B cell (primary cell): Measurements from ENCODE around the gene OR11H7. TPM values are rescaled to one million over a fixed set of nuclear protein-coding genes. Genes with fewer than 3 reads are reported as not detected.

ENCODE experiments used
- ATAC-seq: fragments of 200-7000 bp; cut with Tn5 transposase; one replicate; pipeline ENCODE4 v1.10.0; 2021; ENCODE audit warnings: low read depth, mild to moderate bottlenecking, moderate number of reproducible peaks, moderate library complexity
- CTCF ChIA-PET: fragments of 350-600 bp; sonication (Branson Sonifier 250); formaldehyde crosslinking; loops from one replicate; lab custom pipeline; 2021; ENCODE audit warnings: antibody characterized with exemption, inconsistent platforms; lab: Charles Lee
- POLR2A ChIA-PET: fragments of 350-600 bp; sonication (Branson Sonifier 250); formaldehyde crosslinking; loops from one replicate; lab custom pipeline; 2021; ENCODE audit warnings: antibody characterized with exemption; lab: Charles Lee
- DNase-seq: peaks from one replicate; pipeline ENCODE4 v3.0.0; 2013
- H2AFZ ChIP-seq: 2 replicates; pipeline ENCODE4 v1.6.1; 2012; ENCODE audit warnings: mild to moderate bottlenecking, low read depth, low read length; ENCODE audit not compliant: insufficient read depth, poor library complexity, severe bottlenecking
- H3K27ac ChIP-seq, 2 donors: 1 replicate in 1 of 2; 2 replicates in 1 of 2; pipeline ENCODE4 v1.5.1; 2012 to 2013; ENCODE audit warnings: low read length in 2 of 2, mild to moderate bottlenecking in 2 of 2, moderate library complexity in 1 of 2
- H3K27me3 ChIP-seq, 4 experiments: fragments of 200-600 bp in 1 of 4; sonication (generic) in 1 of 4; replicated peaks in 1 of 4; 1 replicate in 2 of 4; 2 replicates in 2 of 4; pipeline versions ENCODE4 v1.6.1 to v1.7.0; 2013 to 2016; ENCODE audit warnings: low read length in 3 of 4, mild to moderate bottlenecking in 2 of 4, mixed read lengths in 1 of 4, moderate library complexity in 1 of 4; ENCODE audit not compliant: insufficient read depth in 4 of 4, control insufficient read depth in 3 of 4; ENCODE audit errors: control extremely low read depth in 1 of 4
- H3K36me3 ChIP-seq, 2 experiments: replicated peaks in 1 of 2; 1 replicate in 1 of 2; 2 replicates in 1 of 2; pipeline versions ENCODE4 v1.6.1 to v1.7.1; 2013; ENCODE audit warnings: low read length in 1 of 2; ENCODE audit not compliant: insufficient read depth in 2 of 2, control insufficient read depth in 1 of 2; ENCODE audit errors: control extremely low read depth in 1 of 2, extremely low read depth in 1 of 2
- H3K4me1 ChIP-seq, 2 donors: fragments of 200-600 bp in 1 of 2; sonication (generic) in 1 of 2; 1 replicate in 1 of 2; 2 replicates in 1 of 2; pipeline versions ENCODE4 v1.5.1 to v1.6.1; 2013 to 2017; ENCODE audit warnings: low read length in 2 of 2; ENCODE audit not compliant: control insufficient read depth in 2 of 2, insufficient read depth in 2 of 2
- H3K4me2 ChIP-seq: replicated peaks from 2 replicates; pipeline ENCODE3; 2012; ENCODE audit warnings: mild to moderate bottlenecking, low read depth, low read length; ENCODE audit not compliant: poor library complexity, severe bottlenecking
- H3K4me3 ChIP-seq, 5 experiments: fragments of 200-600 bp in 1 of 5; sonication (generic) in 1 of 5; 1 replicate in 3 of 5; 2 replicates in 2 of 5; pipeline versions ENCODE4 v1.5.1 to v1.7.0; 2011 to 2016; ENCODE audit warnings: low read length in 4 of 5, mild to moderate bottlenecking in 4 of 5, low read depth in 2 of 5, control low read depth in 1 of 5, moderate library complexity in 1 of 5; ENCODE audit not compliant: insufficient read depth in 1 of 5; ENCODE audit errors: control extremely low read depth in 1 of 5, extremely low read depth in 1 of 5
- H3K79me2 ChIP-seq: fragments of 200-600 bp; sonication (generic); one replicate; pipeline ENCODE4 v1.6.0; 2016; ENCODE audit warnings: low read length; ENCODE audit not compliant: control insufficient read depth, insufficient read depth
- H3K9ac ChIP-seq: fragments of 200-600 bp; sonication (generic); 2 replicates; pipeline ENCODE4 v1.6.1; 2017; ENCODE audit warnings: mild to moderate bottlenecking, low read length, moderate library complexity
- H3K9me3 ChIP-seq, 3 donors: one replicate each; pipeline versions ENCODE4 v1.6.1 to v1.7.1; 2013; ENCODE audit warnings: low read length in 2 of 3; ENCODE audit not compliant: control insufficient read depth in 2 of 3, insufficient read depth in 1 of 3; ENCODE audit errors: control extremely low read depth in 1 of 3
- H4K20me1 ChIP-seq: 2 replicates; pipeline ENCODE4 v1.6.0; 2012; ENCODE audit warnings: mild to moderate bottlenecking, low read length; ENCODE audit not compliant: insufficient read depth, control insufficient read depth, poor library complexity, severe bottlenecking
- H3K27ac Mint-ChIP-seq: one replicate; pipeline ENCODE4 v1.8.0; 2021; ENCODE audit warnings: mixed read lengths
- H3K27me3 Mint-ChIP-seq: one replicate; pipeline ENCODE4 v1.8.0; 2021; ENCODE audit warnings: mixed read lengths
- H3K4me1 Mint-ChIP-seq: one replicate; pipeline ENCODE4 v1.8.0; 2021; ENCODE audit warnings: mixed read lengths
- H3K4me3 Mint-ChIP-seq: one replicate; pipeline ENCODE4 v1.8.0; 2021; ENCODE audit warnings: mixed read lengths
- H3K9me3 Mint-ChIP-seq: one replicate; pipeline ENCODE4 v1.8.0; 2022; ENCODE audit warnings: mixed read lengths; ENCODE audit not compliant: insufficient read depth
- CTCF ChIP-seq: fragments of 200-600 bp; IDR thresholded peaks from one replicate; pipeline ENCODE4 v1.8.0; 2022; ENCODE audit warnings: antibody characterized with exemption, mild to moderate bottlenecking
- EZH2 ChIP-seq: IDR thresholded peaks from 2 replicates; pipeline ENCODE4 v1.6.1; 2012; ENCODE audit warnings: borderline replicate concordance, low read depth, mild to moderate bottlenecking, moderate library complexity, low read length; ENCODE audit not compliant: insufficient read depth, poor library complexity, severe bottlenecking
- WGBS: methylation state at CpG from one replicate; pipeline ENCODE4 v1.1.5; 2013; ENCODE audit warnings: missing lambda C conversion rate; ENCODE audit not compliant: insufficient coverage; 5-methylcytosine and 5-hydroxymethylcytosine counted together
- intact Hi-C: fragments of 100-400 bp; cut with micrococcal nuclease; formaldehyde crosslinking; loops from one replicate; pipeline ENCODE4 v1.10.0; 2022
- polyA plus RNA-seq: library from polyadenylated mRNA; depleted of rRNA; stranded (reverse); fragments of >200 nt; gene quantifications from 2 replicates; pipeline ENCODE4 v1.2.3, GENCODE V29; 2012
- total RNA-seq, 2 donors: library from RNA; stranded (reverse); fragments of 120-200 nt in 1 of 2; gene quantifications; 1 replicate in 1 of 2; 2 replicates in 1 of 2; pipeline versions ENCODE4 v1.2.3 to v1.2.4, GENCODE V29; 2013 to 2022

Gene OR11H7
- total and polyA plus RNA-seq, 2 donors (not counting 1 experiment from before 2014, with no cell fraction given): not detected

- H3K4me3 ChIP-seq: no peak overlapping the region
- CTCF ChIA-PET: no interaction called here
- no peak overlapping the region for H3K4me2 ChIP-seq
- POLR2A ChIA-PET: no interaction called here
- H3K4me1 ChIP-seq: no peaks in the 10 kb centered on the region
- H3K9ac ChIP-seq: no peak overlapping the region
- intact Hi-C loops: no loop called here
- H3K27me3 Mint-ChIP-seq: peaks cover 24% of the 10 kb centered on the region
- H4K20me1 ChIP-seq: no peaks in the 10 kb centered on the region
- DNase-seq (no peak), ATAC-seq (no peak)
- no peaks in the 10 kb centered on the region for H3K9me3 ChIP-seq
- peaks cover 1% of the 10 kb centered on the region for H3K4me1 Mint-ChIP-seq
- no peak for TF ChIP-seq CTCF
- TF ChIP-seq EZH2: no peak
- no peak overlapping the region for H3K27ac ChIP-seq
- 77% methylated on average over 5 of the region's 5 CpGs for WGBS
- no peak overlapping the region for H2AFZ ChIP-seq
- H3K27ac Mint-ChIP-seq: no peak overlapping the region
- no peak overlapping the region for H3K4me3 Mint-ChIP-seq
- no peaks in the 10 kb centered on the region for H3K27me3 ChIP-seq
- H3K36me3 ChIP-seq: no peaks in the 10 kb centered on the region
- no peaks in the 10 kb centered on the region for H3K79me2 ChIP-seq
- H3K9me3 Mint-ChIP-seq: no peaks in the 10 kb centered on the region
These were observed 44.6 kb upstream of the OR11H7 start for GRCh38 chr14:20184181-20184580.

- ChIA-PET CTCF (no interaction called here), POLR2A (no interaction called here)
- ATAC-seq (no peak), DNase-seq (no peak)
- H3K4me3 Mint-ChIP-seq: no peak within 1 kb of the TSS
- Histone ChIP-seq H2AFZ (no peak within 1 kb of the TSS), H3K79me2 (no peaks in the 10 kb centered on the region), H3K4me2 (no peak within 1 kb of the TSS), H4K20me1 (no peaks in the 10 kb centered on the region), H3K27ac (no peak within 1 kb of the TSS), H3K27me3 (no peaks in the 10 kb centered on the region), H3K9ac (no peak within 1 kb of the TSS), H3K4me3 (no peak within 1 kb of the TSS), H3K9me3 (no peaks in the 10 kb centered on the region), H3K4me1 (no peaks in the 10 kb centered on the region), H3K36me3 (no peaks in the 10 kb centered on the region)
- TF ChIP-seq EZH2 (no peak), CTCF (no peak)
- 100% methylated on average over 1 of the region's 1 CpG for WGBS
- H3K27ac Mint-ChIP-seq: no peak within 1 kb of the TSS
- intact Hi-C loops: no loop called here
- H3K9me3 Mint-ChIP-seq: no peaks in the 10 kb centered on the region
- peaks cover 23% of the 10 kb centered on the region for H3K27me3 Mint-ChIP-seq
- no peaks in the 10 kb centered on the region for H3K4me1 Mint-ChIP-seq
These were observed 38.2 kb upstream of the OR11H7 start, which contains the start of gene OR11G2 for GRCh38 chr14:20190596-20190995. TSS of gene OR11G2 (plus strand) at chr14:20190896. CDS start at chr14:20197438, 6,542 bp downstream.
